GM12874 (cell line): ENCODE data around the gene SHROOM3.

Experiments
- TF ChIP-seq, protein P1 (sequence below): IDR thresholded peaks from 2 replicates; pipeline ENCODE4 v1.5.1; 2011; ENCODE audit warnings: low read depth, mild to moderate bottlenecking, control low read depth, low read length, moderate library complexity; ENCODE audit not compliant: insufficient read depth

Gene SHROOM3

GRCh38 chr4:76823495-76823894 lies 388.5 kb downstream of the SHROOM3 start:
- TF ChIP-seq, protein P1, sequence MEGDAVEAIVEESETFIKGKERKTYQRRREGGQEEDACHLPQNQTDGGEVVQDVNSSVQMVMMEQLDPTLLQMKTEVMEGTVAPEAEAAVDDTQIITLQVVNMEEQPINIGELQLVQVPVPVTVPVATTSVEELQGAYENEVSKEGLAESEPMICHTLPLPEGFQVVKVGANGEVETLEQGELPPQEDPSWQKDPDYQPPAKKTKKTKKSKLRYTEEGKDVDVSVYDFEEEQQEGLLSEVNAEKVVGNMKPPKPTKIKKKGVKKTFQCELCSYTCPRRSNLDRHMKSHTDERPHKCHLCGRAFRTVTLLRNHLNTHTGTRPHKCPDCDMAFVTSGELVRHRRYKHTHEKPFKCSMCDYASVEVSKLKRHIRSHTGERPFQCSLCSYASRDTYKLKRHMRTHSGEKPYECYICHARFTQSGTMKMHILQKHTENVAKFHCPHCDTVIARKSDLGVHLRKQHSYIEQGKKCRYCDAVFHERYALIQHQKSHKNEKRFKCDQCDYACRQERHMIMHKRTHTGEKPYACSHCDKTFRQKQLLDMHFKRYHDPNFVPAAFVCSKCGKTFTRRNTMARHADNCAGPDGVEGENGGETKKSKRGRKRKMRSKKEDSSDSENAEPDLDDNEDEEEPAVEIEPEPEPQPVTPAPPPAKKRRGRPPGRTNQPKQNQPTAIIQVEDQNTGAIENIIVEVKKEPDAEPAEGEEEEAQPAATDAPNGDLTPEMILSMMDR: no peak

GRCh38 chr4:76830612-76830963 lies 395.6 kb downstream of the SHROOM3 start:
- TF ChIP-seq, protein P1: no peak

DNA sequence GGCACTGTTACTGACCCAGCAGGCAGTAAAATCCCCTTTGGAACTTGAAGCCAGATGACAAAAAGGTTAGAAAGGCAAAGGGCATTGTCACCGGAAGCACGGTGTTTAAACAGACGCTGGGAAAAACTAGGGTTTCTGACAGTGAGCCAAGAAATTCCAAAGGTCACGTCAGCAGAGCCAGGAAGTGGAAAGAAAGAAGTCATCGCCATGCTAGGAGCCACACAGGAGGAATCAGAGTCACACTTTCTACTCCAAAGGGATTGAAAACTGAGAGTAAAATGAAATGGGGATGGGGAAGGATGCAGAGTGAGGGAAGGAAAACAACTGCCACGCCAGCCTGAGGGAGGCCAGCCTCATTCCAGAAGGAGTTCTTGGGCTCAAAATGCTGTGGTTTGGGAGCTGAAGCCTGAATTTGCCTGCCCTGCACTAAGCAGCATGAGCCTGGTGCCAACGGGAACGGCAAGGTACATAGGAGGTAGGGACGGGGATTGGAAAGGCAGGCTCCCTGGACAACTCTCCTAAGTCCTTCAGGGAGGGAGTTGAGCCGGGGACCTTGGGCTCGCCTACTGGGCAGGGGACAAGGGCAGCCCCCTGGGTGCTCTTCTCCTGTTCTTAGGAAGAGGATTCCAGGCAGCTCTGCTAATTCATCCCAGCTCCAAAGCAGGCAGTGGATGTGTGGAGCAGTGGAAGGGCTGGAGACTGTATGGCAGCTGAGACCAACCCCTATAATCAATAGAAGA lies 396.1 kb downstream of the SHROOM3 start:
- TF ChIP-seq, protein P1: no peak

DNA sequence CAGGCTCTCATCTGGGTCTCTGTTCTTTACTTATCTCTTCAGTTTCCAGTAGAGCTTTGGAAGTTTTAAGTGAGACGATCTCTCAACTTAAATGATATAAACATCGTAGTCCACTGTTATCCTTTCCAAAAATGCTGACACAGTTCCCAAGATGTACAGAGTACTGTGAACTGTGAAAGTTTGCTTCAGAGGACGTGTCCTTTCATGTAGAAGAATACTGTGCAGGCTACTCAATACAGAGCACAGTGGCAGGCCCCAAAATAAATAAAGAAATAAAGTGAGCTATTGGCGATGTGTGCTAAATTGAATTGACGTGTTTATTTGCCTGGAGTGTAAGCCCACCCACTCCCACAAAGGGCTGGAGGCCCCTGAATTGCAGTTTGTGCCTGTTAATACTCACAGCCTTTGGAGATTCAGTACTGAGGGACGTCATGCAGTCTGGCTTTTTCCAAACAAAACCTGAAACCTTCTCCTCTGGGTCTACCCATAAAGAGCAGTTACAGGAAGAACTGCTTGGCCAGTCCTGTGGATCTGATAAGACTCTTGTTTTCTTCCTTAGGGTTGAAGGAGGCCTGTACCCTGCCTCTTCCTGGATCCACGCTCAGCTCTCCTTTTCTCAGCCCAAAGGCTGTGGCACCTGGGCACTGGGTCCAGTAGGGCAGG lies 396.8 kb downstream of the SHROOM3 start:
- TF ChIP-seq, protein P1: no peak
